ENCODE results near the gene CTPS1. TPM values are rescaled to one million over a fixed set of nuclear protein-coding genes. Genes with fewer than 3 reads are reported as not detected.

CTPS1 gene
- polyA plus RNA-seq, 1 donor from 2014 or later: 17.8 TPM

DNA sequence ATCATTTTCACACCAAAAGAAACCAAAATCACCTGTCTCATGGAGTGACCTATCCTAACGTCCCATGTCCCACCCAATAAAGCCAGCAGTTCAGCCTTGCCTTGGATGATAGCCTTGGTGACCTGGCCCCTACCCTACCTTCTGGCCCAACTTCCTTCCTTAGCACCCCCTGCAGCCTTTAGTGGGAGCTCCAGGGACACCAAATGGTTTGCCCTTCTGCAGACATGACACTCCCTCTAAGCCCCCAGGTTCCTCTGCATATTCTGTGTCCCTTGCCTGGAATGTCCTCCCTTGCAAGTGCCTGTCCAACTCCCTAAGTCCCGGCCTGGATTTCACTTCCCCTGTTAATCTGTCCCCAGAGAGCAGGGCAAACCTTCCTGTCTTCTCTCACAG, 39.9 kb downstream of the CTPS1 start:
- Mint-ChIP-seq H3K9me3 (peaks cover 0 to 1% (median 0%) of the 10 kb centered on the region in 3 donors), H3K27me3 (no peaks in the 10 kb centered on the region), H3K4me3 (no peak overlapping the region), H3K27ac (peak overlapping the region in 2 of 3 donors; percentile 54 to 63), H3K36me3 (peaks cover 2% of the 10 kb centered on the region), H3K4me1 (peaks cover 19 to 26% (median 21%) of the 10 kb centered on the region in 3 donors)

DNA sequence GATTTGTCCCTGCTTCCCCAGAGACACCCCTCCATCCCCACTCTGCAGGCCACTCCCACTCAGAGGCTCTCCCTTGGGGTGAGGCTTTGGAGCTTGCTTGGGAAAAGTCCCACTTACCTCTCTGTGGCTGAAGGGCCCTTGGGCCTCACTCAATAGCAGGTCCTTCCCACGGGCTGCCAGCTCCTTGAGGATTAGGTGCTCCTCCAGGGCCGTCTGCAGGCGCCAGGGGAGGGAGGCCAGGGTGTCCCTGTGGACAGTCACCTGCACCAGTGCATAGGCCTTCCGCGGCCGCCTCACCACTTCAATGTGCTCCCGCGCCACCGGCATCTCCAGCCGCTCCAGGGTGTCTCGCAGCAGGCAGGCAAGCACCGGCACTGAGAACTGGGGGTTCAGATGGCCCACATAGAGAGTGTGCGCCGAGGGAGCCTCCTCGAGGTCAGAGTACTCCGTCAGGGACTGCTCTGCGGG, 40.6 kb downstream of the CTPS1 start:
- Mint-ChIP-seq H3K27ac (no peak overlapping the region), H3K36me3 (peaks cover 2% of the 10 kb centered on the region), H3K9me3 (peaks cover 0 to 2% (median 0%) of the 10 kb centered on the region in 3 donors), H3K4me3 (no peak overlapping the region), H3K4me1 (peaks cover 18 to 24% (median 19%) of the 10 kb centered on the region in 3 donors), H3K27me3 (no peaks in the 10 kb centered on the region)

DNA sequence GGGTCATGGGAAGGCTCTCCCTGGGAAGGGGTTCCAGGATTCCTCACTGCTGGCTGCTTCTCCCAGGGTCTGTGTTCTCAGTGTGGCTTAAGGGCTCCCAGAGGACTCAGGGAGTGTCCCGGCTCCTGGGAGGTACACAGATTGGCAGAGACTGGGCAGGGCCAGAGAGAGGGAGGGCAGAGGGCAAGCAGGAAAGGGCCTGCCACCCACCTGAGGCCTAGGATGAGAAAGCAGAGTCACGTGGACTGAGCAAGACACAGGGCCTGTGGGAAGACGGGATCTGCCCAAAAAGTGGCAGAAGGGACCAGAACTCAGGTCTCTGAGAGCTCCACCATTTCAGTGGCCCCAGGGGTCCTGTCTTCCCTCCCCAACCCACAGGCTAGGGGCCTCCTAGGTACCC, 41.2 kb downstream of the CTPS1 start:
- H3K9me3 Mint-ChIP-seq: peaks cover 0 to 2% (median 0%) of the 10 kb centered on the region in 3 donors
- peaks cover 2% of the 10 kb centered on the region for H3K36me3 Mint-ChIP-seq
- H3K27ac Mint-ChIP-seq: no peak overlapping the region
- H3K4me3 Mint-ChIP-seq: no peak overlapping the region
- H3K27me3 Mint-ChIP-seq: no peaks in the 10 kb centered on the region
- H3K4me1 Mint-ChIP-seq: peaks cover 21 to 25% (median 21%) of the 10 kb centered on the region in 3 donors

DNA sequence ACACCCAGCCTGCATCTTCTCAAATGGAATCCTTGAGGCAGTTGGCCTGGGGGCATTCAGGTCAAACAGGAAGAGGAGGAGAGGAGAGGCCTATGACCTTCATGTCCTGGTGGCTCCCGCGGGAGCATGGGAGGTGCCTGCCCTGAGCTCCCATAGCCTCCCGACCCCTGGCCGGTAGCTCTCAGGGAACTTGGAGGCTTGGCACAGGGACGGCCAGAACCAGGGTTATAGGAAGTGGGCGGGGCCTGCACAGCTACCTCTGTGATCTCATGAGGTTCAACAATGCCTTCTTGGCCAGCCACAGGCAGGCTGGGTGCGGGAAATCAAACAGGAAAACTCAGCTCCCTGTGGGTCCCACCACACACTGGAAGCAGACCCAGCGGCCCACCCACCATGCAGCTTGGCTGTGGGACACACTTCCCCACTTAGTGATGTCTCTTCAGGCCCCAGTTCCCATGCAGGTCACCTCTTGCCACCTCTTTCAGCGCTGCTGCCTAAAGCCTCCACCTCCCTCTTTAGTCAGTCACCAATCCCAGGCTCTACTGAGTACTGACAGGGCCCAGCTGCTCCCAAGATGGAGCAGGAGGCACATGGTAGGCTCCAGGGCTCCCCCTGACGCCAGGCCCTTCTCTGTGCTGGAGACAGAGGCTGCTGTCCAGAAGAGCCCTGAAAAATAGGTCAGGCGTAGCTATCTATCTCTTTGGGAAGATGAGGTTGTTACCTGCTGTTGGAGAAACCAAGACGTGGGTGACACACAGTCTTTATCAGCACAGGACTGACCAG, 42.2 kb downstream of the CTPS1 start, which contains the start of gene SLFNL1:
SLFNL1 (minus strand) TSS at position 200 of the 783 bp plus-strand sequence. CDS start 1,065 bp downstream, outside the sequence.
- peak within 1 kb of the TSS; percentile 23 to 48 (median 43) for H3K27ac Mint-ChIP-seq
- H3K4me1 Mint-ChIP-seq: peaks cover 29 to 34% (median 30%) of the 10 kb centered on the region in 3 donors
- peaks cover 2% of the 10 kb centered on the region for H3K36me3 Mint-ChIP-seq
- H3K9me3 Mint-ChIP-seq: peaks cover 0 to 2% (median 0%) of the 10 kb centered on the region in 3 donors
- no peaks in the 10 kb centered on the region for H3K27me3 Mint-ChIP-seq
- H3K4me3 Mint-ChIP-seq: peak within 1 kb of the TSS in 1 of 4 donors; percentile 72

DNA sequence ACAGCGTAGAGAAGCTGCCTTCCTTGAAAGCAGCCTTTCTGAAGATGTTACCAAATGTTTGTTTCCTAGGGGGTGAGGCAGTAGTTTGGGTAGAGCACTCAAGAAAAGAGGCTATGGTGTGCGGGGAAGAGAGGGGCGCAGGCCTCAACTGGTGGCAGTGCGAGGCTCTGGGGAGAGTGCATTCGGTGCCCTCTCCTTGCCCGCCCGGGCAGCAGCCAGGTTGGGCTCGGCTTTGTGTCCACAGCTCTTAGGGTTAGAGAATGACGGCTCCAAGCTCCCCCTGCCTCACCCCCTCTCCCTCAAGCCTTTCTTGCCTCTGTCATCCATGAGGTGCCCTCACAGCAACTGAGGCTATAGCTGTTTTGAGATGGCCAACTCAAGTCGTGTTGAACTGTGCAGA, 42.9 kb downstream of the CTPS1 start:
- Mint-ChIP-seq H3K27me3 (no peaks in the 10 kb centered on the region), H3K4me1 (peaks cover 29 to 34% (median 31%) of the 10 kb centered on the region in 3 donors), H3K27ac (no peak overlapping the region), H3K4me3 (peak overlapping the region in 1 of 4 donors; percentile 72), H3K9me3 (peaks cover 0 to 2% (median 0%) of the 10 kb centered on the region in 3 donors), H3K36me3 (peaks cover 2% of the 10 kb centered on the region)

DNA sequence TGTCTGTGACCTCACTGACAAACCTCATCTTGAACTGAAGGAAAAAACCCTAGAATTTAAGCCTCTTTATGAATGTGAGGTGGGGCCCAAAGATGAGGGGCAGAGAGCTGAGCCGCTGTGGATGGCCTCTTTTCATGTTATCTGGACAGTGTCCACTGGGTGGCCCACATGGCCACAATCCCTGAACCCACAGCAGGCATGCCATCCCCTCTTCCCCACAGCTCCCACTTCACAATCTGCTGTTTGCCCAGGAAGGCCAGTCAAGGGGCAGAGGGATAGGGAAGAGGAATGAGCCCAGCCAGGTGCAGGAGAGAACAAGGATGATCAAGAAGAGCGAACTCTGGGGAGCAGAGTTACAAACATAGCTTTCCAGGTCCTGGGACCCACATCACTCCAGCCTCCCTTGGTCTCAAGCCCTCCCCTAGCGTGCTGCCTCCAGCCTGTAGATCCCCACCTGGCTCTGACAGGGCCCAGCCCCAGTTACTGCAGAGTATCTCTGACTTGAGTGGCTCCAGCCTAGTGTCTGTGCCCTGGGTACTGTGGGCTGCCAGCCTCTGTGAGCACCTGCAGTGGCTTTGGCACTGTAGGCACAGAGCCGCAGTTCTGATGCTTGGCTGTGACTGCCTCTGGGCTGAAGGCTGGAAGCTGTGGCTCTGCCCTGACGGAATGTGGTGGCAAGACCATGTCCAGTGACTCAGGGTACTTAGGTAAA, 43.9 kb downstream of the CTPS1 start:
- peaks cover 0 to 2% (median 0%) of the 10 kb centered on the region in 3 donors for H3K9me3 Mint-ChIP-seq
- H3K4me1 Mint-ChIP-seq: peaks cover 29 to 37% (median 31%) of the 10 kb centered on the region in 3 donors
- H3K27ac Mint-ChIP-seq: peak overlapping the region in 2 of 3 donors; percentile 35 to 39
- H3K36me3 Mint-ChIP-seq: peaks cover 4% of the 10 kb centered on the region
- H3K27me3 Mint-ChIP-seq: no peaks in the 10 kb centered on the region
- peak overlapping the region in 1 of 4 donors; percentile 33 for H3K4me3 Mint-ChIP-seq

DNA sequence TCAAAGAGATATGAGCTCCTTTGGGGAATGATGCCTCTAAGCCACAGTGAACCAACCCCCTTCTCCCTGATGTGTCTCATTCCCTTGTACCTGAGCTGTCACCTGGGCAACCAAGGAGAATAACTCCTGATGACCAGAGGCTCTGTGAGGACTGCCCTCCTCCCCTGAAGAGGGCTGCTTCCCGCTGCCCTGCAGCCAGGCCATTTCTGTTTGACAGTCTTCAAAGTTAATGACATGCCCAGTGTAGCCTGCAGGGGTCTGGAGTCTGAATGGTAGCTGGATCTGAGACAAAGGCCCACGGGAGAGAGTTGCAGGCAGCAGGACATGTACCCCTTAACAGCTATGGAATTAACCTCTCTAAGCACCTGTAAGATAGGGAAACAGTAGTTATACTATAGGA, 45.5 kb downstream of the CTPS1 start:
- H3K36me3 Mint-ChIP-seq: peaks cover 7% of the 10 kb centered on the region
- H3K27me3 Mint-ChIP-seq: no peaks in the 10 kb centered on the region
- peak overlapping the region in 1 of 4 donors; percentile 89 for H3K4me3 Mint-ChIP-seq
- H3K4me1 Mint-ChIP-seq: peaks cover 28 to 31% (median 28%) of the 10 kb centered on the region in 3 donors
- peaks cover 0 to 2% (median 0%) of the 10 kb centered on the region in 3 donors for H3K9me3 Mint-ChIP-seq
- H3K27ac Mint-ChIP-seq: peak overlapping the region in 2 of 3 donors; percentile 28 to 73

DNA sequence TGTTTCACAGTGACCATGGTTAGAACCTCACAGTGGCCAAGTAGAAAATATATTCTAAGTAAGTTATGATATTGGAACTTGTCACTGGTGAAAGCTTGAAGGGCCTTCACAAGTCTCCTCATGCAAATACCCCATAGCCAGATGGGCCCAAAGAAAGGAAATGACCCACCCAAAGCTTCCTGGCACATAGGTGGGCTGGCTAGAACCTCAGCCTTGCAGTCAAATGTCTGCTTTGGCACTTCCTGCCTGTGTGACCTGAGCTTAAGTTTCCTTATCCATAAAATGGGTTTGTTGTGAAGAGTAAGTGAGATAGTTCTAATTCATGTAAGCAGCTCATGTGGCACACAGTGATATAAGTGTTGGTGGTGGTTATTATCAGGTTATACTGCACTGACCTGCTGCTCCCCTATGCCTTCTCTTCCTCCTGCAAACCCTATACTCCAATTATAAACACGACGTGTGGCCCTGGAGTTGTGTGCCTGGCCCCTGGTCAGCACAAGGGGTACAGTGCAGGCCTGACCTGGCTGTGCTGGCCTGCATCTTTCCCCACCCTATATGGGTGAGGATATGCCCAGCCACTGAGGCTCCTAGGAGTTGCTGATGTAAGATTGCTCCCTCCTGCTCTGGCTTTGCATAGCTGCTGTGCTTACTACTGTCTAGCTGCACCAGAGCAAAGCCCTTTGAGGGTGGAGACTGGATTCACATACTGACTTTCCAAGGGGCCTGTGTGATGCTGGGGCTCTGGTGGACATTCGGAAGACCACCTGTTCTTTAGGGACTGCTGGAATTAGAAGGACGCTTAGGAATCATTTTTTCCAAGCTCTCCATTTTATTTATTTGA, 46.7 kb downstream of the CTPS1 start:
- H3K27me3 Mint-ChIP-seq: no peaks in the 10 kb centered on the region
- H3K4me1 Mint-ChIP-seq: peaks cover 27 to 36% (median 32%) of the 10 kb centered on the region in 3 donors
- peak overlapping the region; percentile 71 to 89 (median 73) for H3K27ac Mint-ChIP-seq
- H3K4me3 Mint-ChIP-seq: peak overlapping the region in 2 of 4 donors; percentile 80 to 89
- peaks cover 10% of the 10 kb centered on the region for H3K36me3 Mint-ChIP-seq
- H3K9me3 Mint-ChIP-seq: peaks cover 0 to 2% (median 0%) of the 10 kb centered on the region in 3 donors

DNA sequence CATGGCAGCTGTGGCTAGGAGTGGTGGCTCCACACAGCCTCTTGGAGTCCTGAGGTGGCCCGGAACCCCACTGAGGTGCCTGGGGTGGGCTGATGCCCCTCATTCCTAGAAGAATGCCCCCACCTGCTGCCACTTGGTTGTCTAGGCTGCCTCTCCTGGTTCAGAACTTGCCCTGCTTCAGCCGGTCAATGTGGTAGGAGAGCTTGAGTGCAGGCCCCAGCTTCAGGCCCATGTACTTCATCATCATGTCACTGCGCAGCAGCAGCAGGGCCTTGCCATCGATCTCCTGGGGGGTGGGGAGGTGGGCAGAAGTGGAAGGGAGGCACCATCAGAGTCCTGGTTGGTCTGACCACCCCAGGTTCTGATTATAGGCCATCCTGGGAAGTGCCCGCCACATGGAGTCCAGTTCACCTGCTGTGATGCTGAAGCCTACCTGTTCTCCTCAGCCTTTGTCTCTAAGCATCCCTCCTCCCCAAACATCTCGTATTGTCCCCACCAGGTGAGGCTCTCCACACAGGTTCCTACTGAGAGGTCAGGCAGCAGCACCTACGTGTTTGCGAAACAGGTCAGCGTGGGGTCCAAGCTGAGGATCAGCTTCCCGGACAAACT, 48.6 kb downstream of the CTPS1 start:
- Mint-ChIP-seq H3K27ac (no peak overlapping the region), H3K9me3 (peaks cover 0 to 4% (median 2%) of the 10 kb centered on the region in 3 donors), H3K4me1 (peaks cover 21 to 29% (median 25%) of the 10 kb centered on the region in 3 donors), H3K4me3 (no peak overlapping the region), H3K36me3 (peaks cover 9% of the 10 kb centered on the region), H3K27me3 (no peaks in the 10 kb centered on the region)

DNA sequence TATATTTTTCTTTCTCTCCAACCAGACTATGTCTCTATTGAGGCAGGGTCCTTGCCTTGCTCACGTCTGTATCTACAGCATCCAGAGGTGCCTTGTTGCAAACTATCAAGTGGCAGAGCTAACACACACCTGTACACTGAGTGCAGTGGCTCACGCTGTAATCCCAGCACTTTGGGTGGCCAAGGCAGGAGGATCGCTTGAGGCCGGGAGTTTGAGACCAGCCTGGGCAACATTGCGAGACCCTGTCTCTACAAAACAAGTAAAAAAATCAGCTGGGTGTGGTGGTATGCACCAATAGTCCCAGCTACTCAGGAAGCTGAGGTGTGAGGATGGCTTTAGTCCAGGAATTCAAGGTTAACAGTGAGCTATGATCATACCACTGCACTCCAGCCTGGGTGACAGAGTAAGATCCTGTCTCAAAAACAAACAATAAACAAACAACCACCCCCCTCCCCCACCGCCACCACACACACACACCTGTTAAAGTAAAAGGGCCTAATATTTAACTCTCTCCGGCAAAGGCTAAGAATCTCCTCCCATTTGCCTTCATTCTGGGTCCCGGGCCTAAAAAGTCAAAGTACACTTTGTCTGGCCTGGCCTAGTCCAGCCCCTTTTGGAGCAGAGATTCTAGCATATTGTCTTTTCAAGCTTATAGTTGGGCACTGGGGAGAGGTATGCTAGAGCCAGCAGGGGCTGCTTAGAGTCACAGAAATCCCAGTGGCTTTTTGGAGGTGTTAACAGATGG, 51.5 kb downstream of the CTPS1 start:
- Mint-ChIP-seq H3K4me1 (peaks cover 11 to 20% (median 15%) of the 10 kb centered on the region in 3 donors), H3K36me3 (peaks cover 9% of the 10 kb centered on the region), H3K4me3 (no peak overlapping the region), H3K27ac (peak overlapping the region; percentile 9 to 91 (median 32)), H3K27me3 (no peaks in the 10 kb centered on the region), H3K9me3 (peaks cover 0 to 4% (median 0%) of the 10 kb centered on the region in 3 donors)

DNA sequence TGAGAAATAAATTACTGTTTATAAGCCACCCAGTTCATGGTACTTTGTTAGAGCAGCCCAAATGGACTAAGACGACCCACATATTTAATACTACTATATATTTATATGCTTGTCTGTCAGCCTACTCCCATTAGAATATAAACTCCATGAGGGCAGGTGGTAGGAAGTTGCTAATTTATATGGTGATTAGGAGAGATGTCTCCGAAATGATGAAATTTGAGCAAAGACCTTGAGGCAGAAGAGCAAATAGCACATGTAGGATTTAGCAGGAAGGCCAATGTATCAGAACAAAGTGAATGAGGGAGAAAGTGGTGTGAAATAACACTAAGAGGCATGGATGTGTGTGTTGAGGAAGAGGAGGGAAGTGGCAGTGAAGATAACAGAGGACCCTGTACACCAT, 52.7 kb downstream of the CTPS1 start:
- Mint-ChIP-seq H3K27ac (peak overlapping the region in 1 of 3 donors; percentile 0), H3K4me1 (peaks cover 5 to 12% (median 9%) of the 10 kb centered on the region in 3 donors), H3K36me3 (peaks cover 9% of the 10 kb centered on the region)

DNA sequence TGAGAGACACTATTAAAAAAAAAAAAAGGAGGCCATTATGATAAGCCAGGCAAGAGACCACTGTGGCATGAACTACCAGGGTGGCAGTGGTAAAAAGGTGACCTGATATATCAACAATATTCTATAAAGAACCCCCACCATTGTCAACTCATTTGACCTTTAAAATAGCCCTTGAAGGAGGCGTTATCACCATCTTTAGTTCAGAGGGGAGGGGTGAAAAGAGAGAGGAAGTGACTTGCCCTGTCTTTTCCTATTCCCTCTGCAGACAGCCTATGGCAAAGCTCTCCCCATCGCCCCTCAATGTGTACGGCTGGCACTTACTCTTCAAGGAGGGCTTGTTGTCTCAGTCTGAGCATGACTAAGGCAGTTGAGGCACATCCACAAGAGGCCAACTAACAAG, 53.8 kb downstream of the CTPS1 start:
- Mint-ChIP-seq H3K36me3 (peaks cover 6% of the 10 kb centered on the region), H3K4me1 (peaks cover 2 to 12% (median 9%) of the 10 kb centered on the region in 3 donors), H3K9me3 (peaks cover 0 to 4% (median 0%) of the 10 kb centered on the region in 3 donors), H3K27ac (no peak overlapping the region), H3K4me3 (no peak overlapping the region), H3K27me3 (no peaks in the 10 kb centered on the region)

More for the DNA sequence above, 52.7 kb downstream of the CTPS1 start:
- Mint-ChIP-seq H3K9me3 (peaks cover 0 to 4% (median 0%) of the 10 kb centered on the region in 3 donors), H3K4me3 (no peak overlapping the region), H3K27me3 (no peaks in the 10 kb centered on the region)

DNA sequence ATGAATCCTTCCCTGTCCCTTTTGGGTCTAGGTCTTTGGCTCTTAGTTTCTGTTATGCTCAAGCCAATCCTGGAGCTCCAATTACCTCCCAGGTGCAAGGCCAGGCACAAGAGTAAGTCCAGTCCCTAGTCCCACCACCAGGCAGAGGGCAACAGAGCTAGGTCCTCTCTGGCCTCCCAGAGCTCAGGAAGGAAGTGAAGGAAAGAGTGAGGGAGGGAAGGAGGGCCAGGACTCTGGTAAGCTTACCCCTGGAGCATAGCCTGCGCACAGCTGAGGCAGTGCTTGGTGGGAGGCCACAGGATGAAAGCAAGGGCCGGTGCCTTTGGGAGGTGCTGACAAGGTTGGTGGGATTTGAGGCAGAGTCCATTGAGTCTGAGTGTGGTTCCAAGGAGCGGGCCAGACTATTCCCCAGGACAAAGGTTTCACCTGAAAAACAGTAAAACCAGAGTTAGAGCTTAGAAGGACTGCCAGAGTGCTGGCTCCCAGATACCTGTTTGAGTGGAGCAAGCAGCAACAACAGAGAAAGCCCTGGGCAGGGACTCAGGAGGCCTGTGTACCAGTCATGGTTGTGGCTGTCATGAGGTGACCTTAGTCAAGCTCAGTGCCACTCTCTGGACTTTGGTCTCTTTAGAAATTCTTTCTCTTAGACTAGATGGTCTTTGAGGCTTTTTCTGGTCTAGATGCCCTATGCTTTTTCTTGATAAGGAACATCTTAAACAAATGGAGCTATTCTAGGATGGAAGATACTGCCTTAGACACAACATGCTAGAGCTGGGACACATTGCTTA, 57.8 kb downstream of the CTPS1 start:
- no peak overlapping the region for H3K27ac Mint-ChIP-seq
- H3K27me3 Mint-ChIP-seq: no peaks in the 10 kb centered on the region
- H3K36me3 Mint-ChIP-seq: no peaks in the 10 kb centered on the region
- H3K4me3 Mint-ChIP-seq: no peak overlapping the region
- peaks cover 0 to 1% (median 0%) of the 10 kb centered on the region in 3 donors for H3K9me3 Mint-ChIP-seq
- no peaks in the 10 kb centered on the region for H3K4me1 Mint-ChIP-seq
